Activated CD8-positive, alpha-beta memory T cell treated with anti-CD3 and anti-CD28 coated beads, Interleukin-2, amount 50 U/mL, for 24 hours (primary cell): ENCODE results near the gene FRMPD4.
"Not testable (repeated sequence)": the region's sequence is repeated elsewhere in the genome, so short reads cannot be mapped to it uniquely, and the experiment has no call there.

Source experiments
- DNase-seq: peaks from one replicate; pipeline ENCODE4 v3.0.0-alpha.2; 2020; ENCODE audit errors: extremely low read depth

FRMPD4 gene

GRCh38 chrX:12440246-12440645, 302.0 kb downstream of the FRMPD4 start:
- DNase-seq: no peak

- DNase-seq: no peak
These were observed 303.3 kb downstream of the FRMPD4 start for GRCh38 chrX:12441381-12442128.

DNA sequence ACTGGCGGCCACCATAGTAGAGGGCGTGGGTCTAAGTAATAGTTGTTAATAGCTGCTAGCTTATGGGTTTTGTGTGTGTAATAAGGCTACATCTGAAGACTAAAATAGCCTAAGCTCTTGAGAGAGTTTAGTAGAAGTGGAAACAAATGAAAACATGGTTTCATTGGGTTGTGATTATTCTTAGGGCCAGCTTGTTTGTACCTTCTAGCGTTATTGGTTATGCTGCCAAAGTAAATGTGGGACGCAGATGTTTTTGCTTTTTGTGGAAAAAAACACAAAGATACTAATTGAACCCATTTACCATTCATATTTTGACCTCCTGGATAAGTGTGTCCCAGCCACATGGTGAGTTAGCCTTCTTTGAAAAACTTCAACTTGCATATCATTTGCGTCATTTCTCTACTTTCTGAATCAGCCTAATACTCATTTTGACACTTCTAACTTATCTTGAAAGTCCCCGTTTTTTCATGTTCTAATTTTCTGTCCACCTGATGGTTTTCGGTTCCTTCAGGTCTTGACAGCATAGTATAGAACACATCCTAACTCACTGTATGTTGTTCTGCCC, 305.3 kb downstream of the FRMPD4 start:
- DNase-seq: no peak

GRCh38 chrX:12446342-12447075, 308.2 kb downstream of the FRMPD4 start:
- no peak for DNase-seq

DNA sequence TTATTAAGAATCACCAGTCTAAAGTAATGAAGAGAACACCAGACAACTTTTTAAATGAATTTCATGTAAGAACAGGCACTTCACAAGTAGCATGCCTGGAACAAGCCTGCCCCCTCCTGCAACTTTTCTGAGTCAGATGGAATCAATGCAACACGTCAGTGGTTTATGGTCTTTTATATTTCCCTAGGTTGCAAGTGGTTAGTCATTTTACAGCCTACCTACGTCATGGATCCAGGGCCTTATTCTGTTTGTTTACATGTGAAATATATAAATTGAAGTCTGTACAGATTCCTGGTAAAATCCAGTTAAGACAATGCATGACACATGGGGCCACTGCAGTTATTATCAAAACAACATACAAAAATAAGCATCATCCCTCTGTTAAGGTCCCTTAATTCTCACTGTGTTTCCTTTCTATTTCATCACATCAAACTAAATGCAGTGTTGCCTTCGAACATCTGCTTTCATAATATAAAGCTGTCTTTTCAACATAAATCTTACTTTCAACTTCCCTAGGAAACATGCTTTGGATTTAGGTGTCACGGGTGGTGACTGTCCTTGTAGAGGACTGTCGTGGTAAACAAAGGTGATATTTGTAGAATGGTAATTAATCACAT, 309.3 kb downstream of the FRMPD4 start:
- no peak for DNase-seq

- DNase-seq: no peak
These were observed 314.0 kb downstream of the FRMPD4 start for GRCh38 chrX:12452268-12452667.

DNA sequence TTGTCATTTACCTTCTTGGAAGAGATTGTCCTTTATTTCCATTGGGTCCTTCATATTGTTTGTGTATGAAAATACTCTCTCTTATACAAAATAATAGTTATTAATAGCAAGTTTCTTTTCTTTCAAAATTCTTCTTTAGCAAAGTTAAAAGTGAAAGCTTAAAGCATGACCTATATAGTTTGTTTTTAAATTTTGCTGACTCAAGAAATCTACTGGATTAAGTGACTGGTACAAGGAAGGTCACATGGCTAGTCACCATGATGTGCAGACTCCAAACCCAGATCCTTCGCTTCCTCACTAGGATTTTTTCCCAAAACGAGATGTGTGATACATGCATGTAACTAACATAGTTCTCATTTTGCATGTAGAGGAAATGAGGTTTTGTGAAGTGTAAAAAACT, 322.7 kb downstream of the FRMPD4 start:
- no peak for DNase-seq

- no peak for DNase-seq
These were observed 324.8 kb downstream of the FRMPD4 start for GRCh38 chrX:12463052-12463451.

- DNase-seq: no peak
These were observed 325.6 kb downstream of the FRMPD4 start for GRCh38 chrX:12463873-12464272.

DNA sequence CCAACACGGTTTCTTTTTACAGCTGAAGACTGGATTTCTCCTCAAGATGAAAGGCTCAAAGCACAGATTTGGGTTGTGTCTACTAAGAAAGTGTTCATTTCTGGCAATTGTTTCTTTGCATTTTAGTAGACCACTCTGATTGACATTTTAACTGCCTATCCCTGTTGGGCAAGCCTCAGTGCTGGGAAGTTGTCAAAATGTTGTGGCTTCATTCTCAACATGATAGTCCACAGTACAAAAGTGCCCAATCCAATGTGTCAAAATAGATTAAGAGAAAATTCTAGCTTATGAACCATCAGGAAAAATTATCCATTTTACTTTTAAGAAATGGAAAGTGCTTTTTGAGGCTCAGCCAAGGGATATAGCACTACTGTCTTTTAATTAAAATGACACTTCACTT, 329.0 kb downstream of the FRMPD4 start:
- no peak for DNase-seq

DNA sequence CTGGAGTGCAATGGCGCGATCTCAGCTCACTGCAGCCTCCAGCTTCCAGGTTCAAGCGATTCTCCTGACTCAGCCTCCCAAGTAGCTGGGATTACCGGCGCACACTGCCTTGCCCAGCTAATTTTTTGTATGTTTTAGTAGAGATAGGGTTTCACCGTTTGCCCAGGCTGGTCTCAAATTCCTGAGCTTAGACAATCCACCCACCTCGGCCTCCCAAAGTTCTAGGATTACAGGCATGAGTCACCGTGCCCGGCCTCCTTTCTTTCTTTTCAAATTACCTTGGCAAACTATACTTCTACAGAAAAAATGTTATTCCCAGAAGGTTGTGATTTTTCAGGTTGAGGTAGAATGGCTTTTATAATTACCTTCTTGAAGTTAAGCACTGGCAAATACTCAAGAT, 331.0 kb downstream of the FRMPD4 start:
- no peak for DNase-seq

DNA sequence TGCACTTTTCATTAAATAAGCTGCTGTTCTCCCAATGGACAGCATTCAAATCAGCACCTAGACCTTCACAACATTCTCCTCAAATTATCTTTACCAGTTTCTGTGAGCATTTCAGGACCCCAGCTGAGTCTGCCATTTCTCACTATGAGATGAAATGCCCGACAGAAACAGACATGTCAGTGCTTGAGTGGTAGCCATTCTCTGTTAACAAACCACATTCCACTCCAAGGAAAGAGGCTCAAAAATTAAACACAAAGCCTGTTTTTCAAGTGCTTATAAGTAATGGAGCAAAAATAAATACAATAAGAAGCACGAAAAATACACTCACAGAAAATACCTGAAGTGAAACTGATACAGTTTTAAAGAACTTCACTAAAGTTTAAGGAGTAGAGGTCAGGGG, 332.8 kb downstream of the FRMPD4 start:
- no peak for DNase-seq

DNA sequence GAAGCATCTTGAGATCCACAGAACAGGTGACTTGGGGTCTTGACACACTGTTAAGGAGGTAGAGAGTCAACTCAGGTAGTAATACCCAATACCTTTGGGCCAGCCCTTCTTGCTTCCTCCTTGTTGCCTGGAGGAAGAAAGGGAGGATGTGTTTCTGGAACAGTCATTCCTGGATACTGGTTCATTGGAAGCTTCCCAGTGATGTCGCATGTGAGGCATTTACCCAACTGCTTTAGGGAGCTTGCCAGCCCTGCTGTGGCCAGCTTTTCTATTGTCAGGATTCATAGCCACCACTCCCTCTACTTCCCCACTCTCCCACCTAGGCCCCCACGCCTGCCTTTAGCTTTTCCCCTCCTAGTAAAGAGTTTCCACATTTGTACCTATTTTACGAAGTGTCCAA, 342.7 kb downstream of the FRMPD4 start:
- no peak for DNase-seq

DNA sequence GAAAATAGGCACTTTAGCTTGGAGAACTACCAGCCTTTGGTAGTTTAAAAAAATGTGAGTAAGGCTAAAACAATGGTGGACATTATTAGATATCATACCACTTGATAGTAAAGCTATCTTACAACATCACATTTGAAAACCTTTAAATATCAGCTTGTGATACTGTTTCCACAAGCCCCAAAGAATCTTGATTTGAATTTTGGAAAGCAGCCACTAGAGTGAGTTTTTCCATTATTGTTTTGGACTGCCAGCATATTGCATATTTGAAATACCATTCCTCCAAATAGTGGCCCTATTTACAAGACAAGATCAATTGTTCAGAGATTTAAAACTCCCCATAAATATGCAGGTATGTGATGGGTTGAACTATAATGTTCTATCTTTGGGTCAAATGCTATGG, 349.9 kb downstream of the FRMPD4 start:
- no peak for DNase-seq

- no peak for DNase-seq
These were observed 350.5 kb downstream of the FRMPD4 start for GRCh38 chrX:12488771-12489170.

- no peak for DNase-seq
These were observed 351.1 kb downstream of the FRMPD4 start for GRCh38 chrX:12489341-12489740.

DNA sequence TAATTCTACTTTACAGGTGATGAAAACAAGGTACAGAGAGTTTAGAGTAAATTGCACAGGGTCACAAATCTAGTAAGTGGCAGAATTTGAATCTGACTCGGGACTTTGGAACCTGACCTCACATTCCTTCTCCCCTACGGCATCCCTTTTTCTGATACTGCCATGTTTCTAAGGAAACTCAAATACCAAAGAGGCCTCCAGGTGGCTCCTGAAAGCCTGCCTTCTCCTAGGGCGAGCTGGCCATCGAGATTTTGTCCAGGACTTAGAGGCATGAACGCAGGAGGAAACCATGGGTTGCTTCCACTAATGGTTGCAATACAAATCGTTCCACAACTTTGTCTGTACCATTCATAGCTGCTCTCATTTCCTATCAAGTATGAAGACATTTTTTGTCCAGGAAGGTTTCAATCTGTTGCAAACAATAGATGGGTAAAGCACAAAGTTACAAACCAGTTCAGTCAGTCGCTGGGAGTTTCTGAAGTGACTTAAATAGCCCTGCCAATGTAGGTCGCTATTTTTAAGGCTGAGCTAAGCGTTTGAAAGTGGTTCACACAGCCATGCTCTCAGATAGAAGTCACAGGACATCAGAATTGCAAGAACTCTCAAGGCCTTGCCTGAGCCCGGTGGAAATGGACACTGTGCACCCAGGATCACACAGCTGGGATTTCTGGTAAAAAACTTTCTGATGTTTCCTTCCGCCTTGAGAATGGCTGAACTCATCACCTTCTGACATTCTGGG, 356.3 kb downstream of the FRMPD4 start:
- DNase-seq: no peak

GRCh38 chrX:12496343-12496742, 358.1 kb downstream of the FRMPD4 start:
- DNase-seq: no peak

- no peak for DNase-seq
These were observed 359.7 kb downstream of the FRMPD4 start for GRCh38 chrX:12497832-12498591.

GRCh38 chrX:12505127-12505526, 366.9 kb downstream of the FRMPD4 start:
- no peak for DNase-seq

DNA sequence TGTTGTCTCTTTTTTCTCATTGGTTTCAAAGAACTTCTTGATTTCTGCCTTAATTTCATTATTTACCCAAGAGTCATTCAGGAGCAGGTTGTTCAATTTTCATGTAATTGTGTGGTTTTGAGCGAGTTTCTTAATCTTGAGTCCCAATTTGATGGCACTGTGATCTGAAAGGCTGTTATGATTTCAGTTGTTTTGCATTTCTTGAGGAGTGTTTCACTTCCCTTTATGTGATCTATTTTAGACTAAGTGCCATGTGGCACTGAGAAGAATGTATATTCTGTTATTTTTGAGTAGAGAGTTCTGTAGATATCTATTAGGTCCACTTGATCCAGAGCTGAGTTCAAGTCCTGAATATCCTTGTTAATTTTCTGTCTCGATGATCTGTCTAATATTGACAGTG, 377.1 kb downstream of the FRMPD4 start:
- not testable (repeated sequence) for DNase-seq
